ENCODE data around the gene IL11RA.

IL11RA gene

GRCh38 chr9:34630402-34631154, 21.4 kb upstream of the IL11RA start:
- H3K4me3 ChIP-seq (ENCODE audit: control insufficient read depth, low read depth, low read length), result no peak overlapping the region
- TF ChIP-seq CTCF (conservative IDR thresholded peaks at IDR 0.05; ENCODE audit: control insufficient read depth, insufficient read depth, low read depth, low read length), result no peak
- no peak for DNase-seq (ENCODE audit: low read depth)

GRCh38 chr9:34633166-34633565, 18.8 kb upstream of the IL11RA start:
- TF ChIP-seq CTCF (conservative IDR thresholded peaks at IDR 0.05; ENCODE audit: control insufficient read depth, insufficient read depth, low read depth, low read length), result no peak
- no peak overlapping the region for H3K4me3 ChIP-seq (ENCODE audit: control insufficient read depth, low read depth, low read length)

GRCh38 chr9:34633851-34634550, 18.0 kb upstream of the IL11RA start:
- peak; percentile 87 for TF ChIP-seq CTCF (conservative IDR thresholded peaks at IDR 0.05; ENCODE audit: control insufficient read depth, insufficient read depth, low read depth, low read length)
- DNase-seq (ENCODE audit: low read depth), result peak; percentile 65
- H3K4me3 ChIP-seq (ENCODE audit: control insufficient read depth, low read depth, low read length), result no peak overlapping the region

More at GRCh38 chr9:34633166-34633565, 18.8 kb upstream of the IL11RA start:
- DNase-seq (ENCODE audit: low read depth), result no peak

GRCh38 chr9:34634551-34635248, 17.3 kb upstream of the IL11RA start:
- no peak for TF ChIP-seq CTCF (conservative IDR thresholded peaks at IDR 0.05; ENCODE audit: control insufficient read depth, insufficient read depth, low read depth, low read length)
- no peak overlapping the region for H3K4me3 ChIP-seq (ENCODE audit: control insufficient read depth, low read depth, low read length)
- DNase-seq (ENCODE audit: low read depth), result no peak

- H3K4me3 ChIP-seq (ENCODE audit: control insufficient read depth, low read depth, low read length), result no peak overlapping the region
- no peak for DNase-seq (ENCODE audit: low read depth)
- TF ChIP-seq CTCF (conservative IDR thresholded peaks at IDR 0.05; ENCODE audit: control insufficient read depth, insufficient read depth, low read depth, low read length), result no peak
Measured at GRCh38 chr9:34635556-34635955, 16.4 kb upstream of the IL11RA start.

GRCh38 chr9:34636791-34637355, 15.1 kb upstream of the IL11RA start:
- no peak for DNase-seq (ENCODE audit: low read depth)
- peak overlapping the region; percentile 88 for H3K4me3 ChIP-seq (ENCODE audit: control insufficient read depth, low read depth, low read length)
- no peak for TF ChIP-seq CTCF (conservative IDR thresholded peaks at IDR 0.05; ENCODE audit: control insufficient read depth, insufficient read depth, low read depth, low read length)
